Thyroid gland (tissue), 4 donors: ENCODE measurements around the gene EIF6. TPM values are rescaled to one million over a fixed set of nuclear protein-coding genes. Genes with fewer than 3 reads are reported as not detected.
A peak's percentile ranks its signal among the peaks of the same experiment; 100 is the strongest.

Source experiments
- DNase-seq, 2 donors: peaks; one replicate each; pipeline ENCODE4 v3.0.0-alpha.2; 2019
- H3K27ac ChIP-seq, 3 donors: fragments of 200-600 bp; sonication (generic); 1 replicate in 2 of 3; 2 replicates in 1 of 3; pipeline ENCODE4 v1.5.1; 2016 to 2019; ENCODE audit warnings: mild to moderate bottlenecking in 1 of 3, moderate library complexity in 1 of 3
- H3K27me3 ChIP-seq: fragments of 200-600 bp; sonication (generic); one replicate; pipeline ENCODE4 v1.5.1; 2019
- H3K36me3 ChIP-seq, 2 donors: fragments of 200-600 bp; sonication (generic); one replicate each; pipeline ENCODE4 v1.5.1; 2016 to 2019
- H3K4me1 ChIP-seq, 2 donors: fragments of 200-600 bp; sonication (generic); one replicate each; pipeline ENCODE4 v1.5.1; 2017 to 2019
- H3K4me3 ChIP-seq, 3 donors: fragments of 200-600 bp; sonication (generic); replicated peaks in 1 of 3; 1 replicate in 2 of 3; 2 replicates in 1 of 3; pipeline ENCODE4 v1.5.1; 2016; ENCODE audit warnings: mild to moderate bottlenecking in 1 of 3
- H3K9me3 ChIP-seq: fragments of 200-600 bp; sonication (generic); one replicate; pipeline ENCODE4 v1.5.1; 2017
- POLR2A ChIP-seq, 2 donors: fragments of 450-650 bp; IDR thresholded peaks; one replicate each; pipeline ENCODE4 v1.6.1; 2017; ENCODE audit warnings: antibody characterized with exemption in 2 of 2, mild to moderate bottlenecking in 2 of 2, moderate library complexity in 1 of 2
- WGBS, 2 donors: methylation state at CpG; one replicate each; pipeline ENCODE4 v1.1.5; 2017; 5-methylcytosine and 5-hydroxymethylcytosine counted together
- intact Hi-C: fragments of 100-400 bp; cut with DNase I; formaldehyde crosslinking; loops from one replicate; pipeline ENCODE4 v1.15.1; 2023
- total RNA-seq, 4 donors: library from RNA; depleted of rRNA; stranded (reverse); fragments of >200 nt; gene quantifications; one replicate each; pipeline ENCODE4 v1.2.3, GENCODE V29; 2016
- TF ChIP-seq, protein P1 (sequence below), 6 experiments: fragments of 200-600 bp in 3 of 6; fragments of 450-650 bp in 3 of 6; sonication (generic) in 3 of 6; IDR thresholded peaks; one replicate each; pipeline ENCODE4 v1.5.1; 2016 to 2019; ENCODE audit warnings: antibody characterized with exemption in 6 of 6, mild to moderate bottlenecking in 2 of 6, inconsistent platforms in 1 of 6, moderate library complexity in 1 of 6

EIF6 gene
- total RNA-seq, 4 donors from 2014 or later, result 30.3 to 94.2 (median 65.7) TPM

DNA sequence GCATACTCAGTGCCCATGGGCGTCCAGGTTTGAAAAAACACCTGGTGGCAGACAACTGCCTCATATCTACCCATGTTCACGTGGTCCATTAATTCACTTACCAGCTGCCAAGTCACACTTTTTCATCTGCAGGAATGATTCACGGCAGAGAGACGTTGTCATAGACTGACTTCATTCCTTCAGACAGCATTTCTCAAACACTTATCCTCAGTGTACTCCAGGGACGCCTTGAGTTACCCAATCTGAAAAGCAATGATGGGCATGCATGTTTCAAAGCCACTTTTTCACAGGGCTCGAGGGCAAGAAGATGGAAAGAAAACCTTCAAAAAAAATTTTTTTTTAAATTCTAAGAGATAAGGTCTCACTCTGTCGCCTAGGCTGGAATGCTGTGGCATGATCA, 12.7 kb downstream of the EIF6 start:
- Histone ChIP-seq H3K27ac (no peak overlapping the region), H3K36me3 (peaks cover 7 to 14% of the 10 kb centered on the region in 2 donors), H3K4me3 (no peak overlapping the region), H3K9me3 (no peaks in the 10 kb centered on the region), H3K27me3 (no peaks in the 10 kb centered on the region), H3K4me1 (peaks cover 9 to 14% of the 10 kb centered on the region in 2 donors)
- no peak for DNase-seq
- 83 to 89% methylated on average over 7 of the region's 7 CpGs for WGBS, 2 donors
- intact Hi-C loops, result no loop called here
- TF ChIP-seq POLR2A (IDR thresholded peaks at IDR 0.05), result no peak
- TF ChIP-seq, protein P1, sequence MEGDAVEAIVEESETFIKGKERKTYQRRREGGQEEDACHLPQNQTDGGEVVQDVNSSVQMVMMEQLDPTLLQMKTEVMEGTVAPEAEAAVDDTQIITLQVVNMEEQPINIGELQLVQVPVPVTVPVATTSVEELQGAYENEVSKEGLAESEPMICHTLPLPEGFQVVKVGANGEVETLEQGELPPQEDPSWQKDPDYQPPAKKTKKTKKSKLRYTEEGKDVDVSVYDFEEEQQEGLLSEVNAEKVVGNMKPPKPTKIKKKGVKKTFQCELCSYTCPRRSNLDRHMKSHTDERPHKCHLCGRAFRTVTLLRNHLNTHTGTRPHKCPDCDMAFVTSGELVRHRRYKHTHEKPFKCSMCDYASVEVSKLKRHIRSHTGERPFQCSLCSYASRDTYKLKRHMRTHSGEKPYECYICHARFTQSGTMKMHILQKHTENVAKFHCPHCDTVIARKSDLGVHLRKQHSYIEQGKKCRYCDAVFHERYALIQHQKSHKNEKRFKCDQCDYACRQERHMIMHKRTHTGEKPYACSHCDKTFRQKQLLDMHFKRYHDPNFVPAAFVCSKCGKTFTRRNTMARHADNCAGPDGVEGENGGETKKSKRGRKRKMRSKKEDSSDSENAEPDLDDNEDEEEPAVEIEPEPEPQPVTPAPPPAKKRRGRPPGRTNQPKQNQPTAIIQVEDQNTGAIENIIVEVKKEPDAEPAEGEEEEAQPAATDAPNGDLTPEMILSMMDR (IDR thresholded peaks at IDR 0.05), result no peak

DNA sequence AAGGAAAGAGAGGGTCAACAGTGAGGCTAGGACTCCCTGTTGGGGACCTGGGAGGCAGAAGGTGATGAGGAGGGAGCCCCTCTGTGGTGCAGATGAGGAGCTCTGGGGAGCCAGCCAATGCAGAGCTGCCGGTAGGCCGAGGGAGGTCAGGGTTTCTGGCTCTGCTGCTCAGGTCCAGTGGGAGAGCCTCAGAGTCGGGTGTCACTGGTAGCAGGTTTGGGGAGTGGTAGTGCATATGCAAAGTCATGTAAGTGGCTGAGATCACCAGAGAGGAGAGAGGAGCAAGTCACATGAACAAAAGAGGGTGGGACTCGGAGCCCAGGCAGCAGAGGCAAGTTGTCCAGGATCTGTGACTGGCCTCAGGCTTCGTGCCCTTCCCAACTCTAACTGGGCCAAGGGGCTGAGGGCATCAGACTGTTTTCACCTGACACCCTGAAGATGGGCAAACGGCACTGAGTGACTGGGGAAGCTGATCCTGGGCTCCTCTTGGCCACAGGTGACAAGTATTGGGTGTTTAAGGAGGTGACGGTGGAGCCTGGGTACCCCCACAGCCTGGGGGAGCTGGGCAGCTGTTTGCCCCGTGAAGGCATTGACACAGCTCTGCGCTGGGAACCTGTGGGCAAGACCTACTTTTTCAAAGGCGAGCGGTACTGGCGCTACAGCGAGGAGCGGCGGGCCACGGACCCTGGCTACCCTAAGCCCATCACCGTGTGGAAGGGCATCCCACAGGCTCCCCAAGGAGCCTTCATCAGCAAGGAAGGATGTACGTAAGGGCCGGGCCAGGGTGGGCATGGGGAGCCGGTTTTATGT, 13.3 kb downstream of the EIF6 start:
- Histone ChIP-seq H3K27me3 (no peaks in the 10 kb centered on the region), H3K27ac (no peak overlapping the region), H3K4me1 (peaks cover 4 to 8% of the 10 kb centered on the region in 2 donors), H3K9me3 (no peaks in the 10 kb centered on the region), H3K36me3 (peaks cover 7 to 14% of the 10 kb centered on the region in 2 donors), H3K4me3 (no peak overlapping the region)
- TF ChIP-seq, protein P1 (IDR thresholded peaks at IDR 0.05), result no peak
- TF ChIP-seq POLR2A (IDR thresholded peaks at IDR 0.05), result no peak
- intact Hi-C loops, result no loop called here
- WGBS, 2 donors, result 85 to 86% methylated on average over 9 to 20 of the region's 20 CpGs
- no peak for DNase-seq

DNA sequence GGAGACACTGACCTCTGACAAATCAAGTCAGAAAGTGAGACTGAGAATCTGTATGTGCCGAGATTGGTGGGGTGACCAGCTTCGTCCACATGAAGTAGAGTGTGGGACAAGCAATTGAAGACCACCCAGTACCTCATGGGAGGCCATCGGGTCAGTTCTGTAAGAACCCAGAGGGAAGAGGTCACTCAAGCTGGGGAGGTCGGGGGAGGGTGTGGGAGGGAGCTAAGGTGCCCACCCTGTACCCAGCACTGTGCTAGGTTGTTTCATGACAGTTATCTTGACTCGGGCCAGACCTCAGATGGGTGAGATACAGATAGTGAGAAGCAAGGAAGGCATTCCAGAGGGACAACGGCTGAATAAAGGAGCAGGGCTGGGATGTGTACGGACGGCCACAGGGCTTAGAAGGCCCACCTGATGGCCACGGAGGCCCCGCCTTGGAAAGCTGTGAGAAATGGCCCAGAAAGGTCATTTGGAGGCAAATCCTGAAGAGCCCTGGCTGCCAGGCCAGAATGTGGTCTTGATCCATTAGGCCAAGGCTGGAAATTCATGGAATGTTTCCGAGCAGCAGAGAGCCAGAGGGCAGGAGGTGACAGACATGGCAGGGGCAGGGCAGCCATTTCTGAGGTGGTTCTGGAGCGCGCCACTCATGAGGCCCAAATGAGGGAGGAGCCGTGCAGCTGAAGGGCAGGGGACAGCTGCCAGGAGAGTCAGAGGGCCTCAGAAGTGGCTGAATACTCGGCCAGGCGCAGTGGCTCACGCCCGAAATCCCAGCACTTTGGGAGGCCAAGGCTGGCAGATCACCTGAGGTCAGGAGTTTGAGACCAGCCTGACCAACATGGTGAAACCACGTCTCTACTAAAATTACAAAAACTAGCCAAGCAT, 14.3 kb downstream of the EIF6 start:
- 86 to 91% methylated on average over 19 of the region's 19 CpGs for WGBS, 2 donors
- TF ChIP-seq POLR2A (IDR thresholded peaks at IDR 0.05), result no peak
- TF ChIP-seq, protein P1 (IDR thresholded peaks at IDR 0.05), result no peak
- H3K36me3 ChIP-seq, result peaks cover 7 to 14% of the 10 kb centered on the region in 2 donors

DNA sequence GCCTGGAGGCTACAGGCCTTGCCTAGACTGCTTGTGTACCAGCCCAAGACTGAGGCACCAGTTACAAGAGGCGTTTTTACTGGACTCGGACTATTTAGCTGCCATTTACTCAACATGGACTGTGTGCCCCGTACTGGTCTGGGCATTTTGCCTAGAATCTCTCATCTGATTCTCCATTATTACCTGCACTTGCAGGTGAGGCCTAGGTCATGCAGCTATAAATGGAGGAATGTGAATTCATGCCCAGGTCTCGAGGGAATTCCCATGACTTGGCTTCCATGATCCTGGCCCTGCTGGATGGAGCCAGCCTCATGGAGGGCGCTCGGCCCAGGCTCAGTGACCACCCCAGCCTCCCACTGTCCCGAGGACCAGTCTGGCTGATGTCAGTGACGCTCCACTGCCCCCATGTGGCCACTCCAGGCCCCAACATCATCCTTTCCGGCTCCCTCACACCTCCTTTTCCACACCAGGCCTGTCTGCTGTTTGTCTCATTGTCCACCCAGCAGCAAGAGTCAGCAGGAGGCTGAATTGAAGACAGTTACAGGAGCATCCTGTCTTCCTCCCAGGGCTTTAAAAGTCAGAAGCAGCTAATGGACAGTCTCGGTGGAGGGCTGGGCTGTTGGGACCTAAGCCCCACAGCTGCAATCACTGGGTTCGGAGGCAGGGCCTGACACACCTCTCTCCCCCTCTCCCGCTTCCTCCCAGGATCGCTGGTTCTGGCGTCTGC, 15.4 kb downstream of the EIF6 start:
- intact Hi-C loops, result loop anchor here (5.0 kb wide), 1 partner anchor 122 kb away; the partner anchor contains the start of gene EDEM2
- Histone ChIP-seq H3K4me3 (no peak overlapping the region), H3K27ac (peak overlapping the region in 2 of 3 donors; percentile 3 to 45), H3K9me3 (no peaks in the 10 kb centered on the region), H3K36me3 (peaks cover 7 to 14% of the 10 kb centered on the region in 2 donors), H3K27me3 (no peaks in the 10 kb centered on the region), H3K4me1 (peaks cover 5 to 10% of the 10 kb centered on the region in 2 donors)
- TF ChIP-seq, protein P1 (IDR thresholded peaks at IDR 0.05), result peak; percentile 38 to 84 (median 70)
- no peak for TF ChIP-seq POLR2A (IDR thresholded peaks at IDR 0.05)
- DNase-seq, result peak; percentile 69 to 76
- WGBS, 2 donors, result 49% methylated on average over 13 to 14 of the region's 14 CpGs

More for the DNA sequence above, 14.3 kb downstream of the EIF6 start:
- H3K4me1 ChIP-seq, result peaks cover 4 to 7% of the 10 kb centered on the region in 2 donors
- no peak overlapping the region for H3K4me3 ChIP-seq
- DNase-seq, result no peak
- no peaks in the 10 kb centered on the region for H3K27me3 ChIP-seq
- intact Hi-C loops, result no loop called here
- H3K9me3 ChIP-seq, result no peaks in the 10 kb centered on the region
- H3K27ac ChIP-seq, result no peak overlapping the region
